Activated CD4-positive, alpha-beta T cell treated with anti-CD3 and anti-CD28 coated beads for 24 hours (primary cell): ENCODE measurements around the gene RABL3.
A peak's percentile ranks its signal among the peaks of the same experiment; 100 is the strongest.
"Not testable (repeated sequence)": the region's sequence is repeated elsewhere in the genome, so short reads cannot be mapped to it uniquely, and the experiment has no call there.

Experiments used
- DNase-seq, 2 donors: peaks; one replicate each; pipeline ENCODE4 v3.0.0-alpha.2; 2020; ENCODE audit warnings: low read depth in 2 of 2

The RABL3 gene, protein sequence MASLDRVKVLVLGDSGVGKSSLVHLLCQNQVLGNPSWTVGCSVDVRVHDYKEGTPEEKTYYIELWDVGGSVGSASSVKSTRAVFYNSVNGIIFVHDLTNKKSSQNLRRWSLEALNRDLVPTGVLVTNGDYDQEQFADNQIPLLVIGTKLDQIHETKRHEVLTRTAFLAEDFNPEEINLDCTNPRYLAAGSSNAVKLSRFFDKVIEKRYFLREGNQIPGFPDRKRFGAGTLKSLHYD

DNA sequence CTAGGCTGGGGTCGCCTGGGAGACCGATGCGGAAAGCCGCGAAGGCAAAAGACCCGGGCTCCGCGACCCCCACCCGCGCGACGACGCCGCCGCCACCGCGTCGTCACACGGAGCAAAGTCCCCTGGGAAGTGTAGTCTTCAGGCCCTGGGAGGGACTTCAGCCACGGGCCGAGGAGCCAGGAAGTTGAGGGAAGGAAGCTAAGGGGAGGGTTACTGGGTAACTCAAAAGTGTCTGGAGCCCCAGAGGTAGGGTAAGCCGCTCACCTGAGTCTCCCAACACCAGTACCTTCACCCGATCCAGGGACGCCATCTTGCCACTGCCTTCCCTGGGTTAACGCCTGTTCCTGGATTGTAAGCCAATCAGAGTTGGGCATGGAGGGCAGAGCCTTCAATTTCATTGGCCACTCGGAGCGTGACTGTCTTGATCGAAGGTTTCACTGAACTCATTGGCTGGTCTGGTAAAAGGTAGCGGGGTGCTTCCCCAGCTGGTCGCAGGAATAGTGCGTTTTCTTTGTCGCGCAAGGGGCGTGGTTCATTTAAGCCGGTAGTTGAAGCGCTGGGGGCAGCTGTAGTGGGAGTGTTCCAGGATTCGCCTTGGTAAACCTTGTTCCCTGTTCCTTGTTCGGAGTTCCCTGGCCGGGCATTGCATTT is at the start of gene RABL3, which contains the start of gene GTF2E1:
Gene RABL3, minus strand, starts transcription at position 319 of the 651 bp plus-strand sequence. Its CDS starts 9 bp downstream, at position 310.
Gene GTF2E1, plus strand, starts transcription at position 547 of the 651 bp plus-strand sequence. CDS start 7,809 bp downstream, outside the sequence.
- peak; percentile 87 to 91 for DNase-seq

DNA sequence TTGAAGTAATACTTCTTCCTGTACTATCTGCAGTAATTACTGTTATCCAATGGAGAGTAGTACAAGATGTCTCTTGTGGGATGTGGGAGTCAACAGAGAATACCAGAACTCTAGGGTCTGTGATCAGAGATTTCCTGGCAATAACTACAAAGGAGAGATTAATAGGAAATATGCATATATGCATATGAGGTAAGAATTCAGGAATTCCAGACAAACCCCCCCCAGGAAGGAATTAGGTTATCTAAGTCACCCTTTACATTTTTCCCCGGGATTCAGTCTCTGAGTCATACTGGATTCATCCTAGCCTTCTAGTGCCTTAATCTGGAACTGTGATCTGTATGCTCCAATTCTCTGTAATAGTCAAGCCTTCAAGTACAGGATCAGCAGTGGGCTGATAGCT is 49.6 kb upstream of the RABL3 start:
- DNase-seq, result no peak

DNA sequence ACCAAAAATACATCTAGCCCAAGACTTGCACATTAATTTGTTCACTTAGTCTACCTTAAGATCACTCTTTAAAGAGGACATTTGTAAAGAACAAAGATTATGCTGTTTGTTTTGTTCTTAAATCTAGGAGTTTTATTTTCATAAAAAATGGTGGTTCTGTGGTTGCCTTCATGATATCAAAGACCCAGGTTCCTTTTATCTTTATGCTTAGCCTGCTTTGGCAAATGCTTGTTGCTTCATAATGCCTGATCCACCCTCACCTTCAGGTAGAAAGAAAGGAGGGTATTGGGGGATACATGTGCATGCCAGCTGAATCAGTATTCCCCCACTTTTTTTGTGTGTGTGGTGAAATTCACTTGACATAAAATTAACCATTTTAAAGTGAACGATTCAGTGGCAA is 48.7 kb upstream of the RABL3 start:
- no peak for DNase-seq

DNA sequence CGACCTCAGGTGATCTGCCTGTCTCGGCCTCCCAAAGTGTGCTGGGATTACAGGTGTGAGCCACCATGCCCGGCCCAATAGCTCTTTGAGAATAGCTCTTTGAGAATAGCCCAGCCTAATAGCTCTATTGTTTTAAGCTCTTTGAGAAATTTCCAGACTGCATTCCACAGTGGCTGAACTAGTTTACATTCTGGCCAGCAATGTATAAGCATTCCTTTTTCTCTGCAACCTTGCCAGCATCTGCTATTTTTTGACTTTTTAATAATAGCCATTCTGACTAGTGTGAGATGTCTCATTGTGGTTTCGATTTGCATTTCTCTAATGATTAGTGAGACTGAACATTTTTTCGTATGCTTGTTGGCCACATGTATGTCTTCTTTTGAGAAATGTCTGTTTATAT is 43.5 kb upstream of the RABL3 start:
- DNase-seq, result not testable (repeated sequence)

DNA sequence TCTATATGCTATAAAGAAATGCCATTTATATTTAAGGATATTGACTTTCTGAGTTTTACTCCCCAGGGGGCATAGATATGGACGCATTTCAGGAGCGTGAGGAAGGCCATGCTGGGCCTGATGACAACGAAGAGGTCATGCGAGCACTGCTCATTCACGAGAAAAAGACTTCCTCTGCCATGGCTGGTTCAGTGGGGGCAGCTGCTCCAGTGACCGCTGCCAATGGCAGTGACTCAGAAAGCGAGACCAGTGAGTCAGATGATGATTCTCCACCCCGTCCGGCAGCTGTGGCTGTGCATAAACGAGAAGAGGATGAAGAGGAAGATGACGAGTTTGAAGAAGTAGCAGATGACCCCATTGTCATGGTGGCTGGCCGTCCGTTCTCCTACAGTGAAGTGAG is 38.7 kb upstream of the RABL3 start:
- no peak for DNase-seq

DNA sequence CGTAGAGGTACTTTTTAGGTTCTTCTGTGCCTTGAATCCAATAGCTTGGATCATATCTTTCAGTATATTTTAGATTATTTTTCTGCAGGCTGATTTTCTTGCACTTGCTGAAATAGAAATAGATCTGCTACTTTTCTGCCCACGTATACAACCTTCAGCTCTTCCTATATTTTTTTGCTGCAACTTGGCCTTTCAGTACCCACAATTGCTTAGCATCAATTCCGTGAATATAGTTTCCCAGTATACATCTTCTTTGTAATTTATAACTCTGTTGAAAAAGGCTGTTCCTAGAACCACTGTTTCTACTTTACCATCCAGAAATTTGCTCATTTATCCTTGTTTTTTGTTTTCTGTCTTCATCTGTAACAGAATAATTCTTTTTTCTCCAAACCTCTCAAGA is 36.5 kb upstream of the RABL3 start:
- DNase-seq, result no peak

DNA sequence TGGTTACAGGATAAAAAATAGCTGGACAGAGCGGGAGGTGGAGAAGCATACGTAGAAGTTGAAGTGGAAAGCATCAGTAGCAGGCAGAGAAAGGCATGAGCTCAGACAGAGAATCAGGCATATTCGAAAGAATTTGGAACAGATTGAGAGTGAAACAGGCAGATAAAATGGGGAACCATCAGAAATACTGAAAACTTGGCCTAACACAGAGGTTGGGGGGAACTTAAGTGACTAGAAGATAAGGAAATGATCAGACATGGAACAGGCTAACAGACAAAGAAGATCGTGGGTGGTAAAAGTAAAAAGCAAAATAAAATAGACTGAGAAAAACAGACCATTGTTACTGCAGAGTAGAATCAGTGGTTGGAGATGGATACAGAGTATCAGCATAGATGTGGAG is 33.1 kb upstream of the RABL3 start:
- no peak for DNase-seq

DNA sequence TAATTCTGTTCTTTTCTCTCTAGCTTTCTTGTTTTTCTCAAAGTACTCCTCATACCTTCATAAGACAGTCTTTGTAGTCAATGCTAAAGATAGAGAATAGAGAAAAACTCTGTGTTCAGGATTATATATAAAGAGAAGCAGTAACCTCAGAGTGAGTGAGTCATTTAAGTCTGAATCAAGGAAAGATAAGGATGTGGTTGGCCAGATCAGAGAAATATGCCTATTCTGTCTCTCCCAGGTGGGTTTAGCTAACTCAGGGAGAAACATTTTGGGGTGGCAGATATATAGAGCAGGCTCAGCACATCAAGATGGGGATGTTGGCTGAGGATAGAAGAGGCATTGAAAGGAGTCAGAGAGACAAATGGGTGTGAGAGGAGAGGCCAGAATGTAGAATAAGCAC is 31.6 kb upstream of the RABL3 start:
- no peak for DNase-seq

DNA sequence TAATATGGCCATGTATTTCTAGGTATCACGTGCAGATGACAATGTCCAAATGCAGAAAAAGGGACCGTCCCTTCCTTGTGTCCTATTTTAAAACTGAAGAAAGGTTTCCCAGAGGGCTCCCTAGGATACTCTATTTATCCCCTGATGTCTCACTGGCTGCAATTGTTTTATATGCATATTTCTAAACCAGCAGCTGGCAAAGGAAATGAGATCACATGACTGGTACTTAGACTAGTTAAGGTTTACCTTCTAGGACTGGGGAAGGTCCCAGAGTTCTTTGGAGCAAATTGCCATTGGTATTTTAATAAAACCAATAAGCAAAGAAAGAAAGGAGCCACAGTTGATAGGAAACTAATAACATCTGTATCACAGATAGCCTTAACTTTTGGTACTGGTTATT is 29.8 kb upstream of the RABL3 start:
- no peak for DNase-seq

DNA sequence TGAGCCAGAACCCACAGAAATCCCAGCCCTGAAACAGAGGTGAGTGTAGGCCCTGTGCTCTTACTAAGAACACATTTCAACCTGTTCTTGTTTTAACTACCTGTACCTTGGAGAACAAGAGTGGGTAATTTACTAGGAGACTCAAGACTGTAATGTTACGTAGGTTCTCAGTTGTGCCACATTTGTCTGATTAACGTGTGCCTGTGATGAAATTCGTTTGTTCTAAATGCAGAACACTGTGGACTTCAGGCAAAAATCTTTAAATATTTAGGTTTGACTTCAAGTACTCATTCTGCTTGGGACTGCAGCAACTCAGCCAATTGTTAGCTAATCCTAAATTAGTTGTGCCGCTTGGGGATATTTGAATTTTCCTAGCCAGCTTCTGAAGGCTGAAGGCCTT is 28.6 kb upstream of the RABL3 start:
- DNase-seq, result no peak

DNA sequence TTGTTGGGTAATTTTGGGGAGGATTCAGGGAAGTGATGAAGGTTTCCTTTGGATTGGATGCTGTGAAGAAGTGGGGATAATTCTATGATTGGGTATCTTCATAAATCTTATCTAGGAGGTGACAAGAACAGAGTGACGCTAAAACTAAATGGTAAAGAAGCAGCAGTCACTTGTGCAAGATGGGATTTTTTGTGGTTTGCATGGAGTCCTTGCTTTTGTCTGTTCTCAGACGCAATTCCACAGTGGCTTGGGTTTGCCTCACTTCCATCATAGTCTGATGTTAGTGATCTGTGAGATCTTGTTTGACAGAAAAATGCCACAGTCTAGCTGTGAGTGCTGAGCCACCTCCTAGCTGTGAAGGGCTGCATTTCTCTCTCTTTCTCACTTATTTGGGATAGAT is 27.1 kb upstream of the RABL3 start:
- DNase-seq, result no peak

DNA sequence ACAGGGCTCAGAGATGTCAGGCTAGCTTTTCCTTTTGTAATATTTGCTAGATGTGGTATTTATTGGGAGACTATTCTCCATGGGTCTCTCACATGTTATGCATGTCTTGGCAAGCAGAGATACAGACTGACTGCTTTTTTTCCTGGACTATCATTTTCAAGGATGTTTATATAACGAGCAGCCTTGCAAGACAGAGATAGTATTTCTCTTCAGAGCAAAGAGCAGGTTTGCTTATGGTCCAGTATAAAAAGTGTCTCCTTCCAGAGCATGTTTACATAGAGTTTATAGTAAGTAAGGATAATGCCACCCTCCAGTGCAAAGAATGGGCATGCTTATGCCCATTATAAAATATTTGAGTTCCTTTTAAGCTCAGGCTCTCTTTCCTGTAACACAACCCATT is 24.8 kb upstream of the RABL3 start:
- no peak for DNase-seq

DNA sequence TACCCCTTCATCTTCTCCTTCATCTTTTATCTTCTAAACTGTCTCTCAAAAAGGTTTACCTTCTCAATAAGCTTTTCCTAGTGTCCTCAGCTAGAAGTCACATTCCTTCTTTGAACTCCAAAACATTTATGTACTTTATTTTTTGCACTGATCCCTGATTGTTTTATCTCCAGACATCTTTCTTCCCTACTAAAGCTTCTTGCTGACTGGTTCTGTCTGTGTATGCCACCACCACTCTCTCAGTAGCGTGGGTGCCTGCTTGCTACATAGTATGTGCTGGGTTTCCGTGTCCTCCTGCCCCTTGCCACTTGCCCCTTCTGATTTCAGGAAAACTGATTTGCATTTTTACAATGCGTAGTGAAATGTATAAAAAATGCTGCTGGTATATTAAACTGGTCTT is 24.3 kb upstream of the RABL3 start:
- DNase-seq, result no peak

DNA sequence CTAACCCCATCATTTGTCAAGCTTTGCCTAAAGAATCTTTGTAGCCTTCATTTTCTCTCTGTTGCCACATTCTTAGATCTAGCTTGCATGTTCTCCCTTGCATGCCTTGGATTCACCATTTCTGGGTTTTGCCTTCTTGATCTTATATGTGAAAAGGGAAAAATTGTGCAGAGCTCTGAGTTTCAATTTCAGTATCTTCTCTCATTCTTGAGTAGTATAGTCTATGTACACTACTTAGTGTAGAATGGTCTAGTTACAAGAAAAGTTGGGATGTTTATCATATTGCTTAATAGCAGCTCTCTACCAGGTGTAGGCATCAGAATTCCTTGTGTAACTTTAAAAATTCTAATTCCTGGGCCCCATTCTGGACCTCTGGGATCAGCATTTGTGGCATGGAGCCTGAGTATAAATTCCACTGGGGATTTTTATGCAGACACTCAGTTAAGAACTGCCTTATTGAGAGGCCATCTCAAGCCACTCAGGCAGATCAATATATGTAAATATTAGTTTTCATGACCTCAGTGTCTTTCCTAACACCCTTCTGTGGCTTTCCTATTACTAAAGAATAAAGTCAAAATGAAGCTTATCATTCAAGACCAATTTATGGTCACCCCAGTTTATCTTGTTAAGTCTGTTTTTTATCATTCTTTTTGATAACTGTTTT is 23.6 kb upstream of the RABL3 start:
- no peak for DNase-seq

DNA sequence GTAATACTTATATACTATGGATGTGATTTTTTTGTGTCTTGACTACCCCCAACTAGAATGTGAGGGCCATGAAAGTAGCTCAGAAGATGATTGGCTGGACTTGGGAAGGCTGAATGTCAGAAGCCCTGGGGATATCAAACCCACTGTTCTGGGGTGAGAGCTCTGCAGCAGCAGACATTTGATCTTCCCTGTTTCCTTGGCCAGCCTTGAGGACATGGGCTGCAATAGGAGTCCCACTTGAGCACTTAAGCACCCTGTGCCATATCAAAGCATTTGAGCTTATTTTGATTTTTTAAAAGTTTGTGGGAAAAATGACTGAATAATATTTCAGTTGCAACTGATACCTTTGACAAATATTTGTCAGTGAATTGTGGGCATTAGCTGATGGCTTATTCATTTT is 21.9 kb upstream of the RABL3 start:
- no peak for DNase-seq

DNA sequence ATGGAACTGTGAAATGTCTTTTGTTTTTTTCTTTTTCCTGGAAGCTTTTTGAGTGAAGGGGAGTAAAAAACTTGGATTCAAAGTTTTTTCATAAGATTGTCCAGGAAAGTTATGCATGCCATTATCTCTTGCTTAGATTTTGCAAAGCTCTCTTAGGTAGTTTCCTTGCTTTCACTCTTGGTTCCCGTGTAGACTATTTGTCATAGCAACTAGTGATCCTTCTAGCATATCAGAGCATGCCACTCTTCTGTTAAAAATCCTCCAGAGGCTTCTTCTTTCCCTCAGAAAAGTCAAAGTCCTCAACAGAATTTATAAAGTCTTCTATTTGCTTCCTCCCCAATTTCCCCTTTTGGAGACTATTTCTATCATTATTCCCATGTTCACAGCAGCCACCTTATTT is 21.3 kb upstream of the RABL3 start:
- DNase-seq, result no peak

DNA sequence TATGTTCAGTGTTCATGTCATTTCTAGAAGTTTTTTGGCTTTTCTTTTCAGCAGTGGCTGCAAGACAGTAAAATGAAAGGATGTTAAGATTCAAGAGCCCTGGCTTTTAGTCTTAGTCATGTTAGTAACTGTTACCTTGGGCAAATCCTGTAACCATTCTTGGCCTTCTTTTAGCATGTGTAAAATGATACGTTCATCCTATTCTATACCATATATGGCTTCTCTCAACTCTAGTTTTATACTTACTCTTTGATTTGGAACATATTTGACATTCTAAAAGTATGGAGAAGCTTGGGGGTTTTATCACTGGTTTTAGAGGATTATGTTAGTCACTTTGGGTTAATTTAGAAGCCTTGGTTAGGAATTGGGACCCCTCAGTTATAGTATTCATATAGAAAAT is 20.3 kb upstream of the RABL3 start:
- DNase-seq, result no peak

DNA sequence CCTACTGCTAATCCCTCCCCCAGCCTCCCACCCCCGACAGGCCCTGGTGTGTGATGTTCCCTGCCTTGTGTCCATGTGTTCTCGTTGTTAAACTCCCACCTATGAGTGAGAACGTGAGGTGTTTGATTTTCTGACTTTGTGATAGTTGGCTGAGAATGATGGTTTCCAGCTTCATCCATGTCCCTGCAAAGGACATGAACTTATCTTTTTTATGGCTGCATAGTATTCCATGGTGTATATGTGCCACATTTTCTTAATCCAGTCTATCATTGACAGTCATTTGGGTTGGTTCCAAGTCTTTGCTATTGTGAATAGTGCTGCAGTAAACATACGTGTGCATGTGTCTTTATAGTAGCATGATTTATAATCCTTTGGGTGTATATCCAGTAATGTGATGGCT is 16.2 kb upstream of the RABL3 start:
- not testable (repeated sequence) for DNase-seq

DNA sequence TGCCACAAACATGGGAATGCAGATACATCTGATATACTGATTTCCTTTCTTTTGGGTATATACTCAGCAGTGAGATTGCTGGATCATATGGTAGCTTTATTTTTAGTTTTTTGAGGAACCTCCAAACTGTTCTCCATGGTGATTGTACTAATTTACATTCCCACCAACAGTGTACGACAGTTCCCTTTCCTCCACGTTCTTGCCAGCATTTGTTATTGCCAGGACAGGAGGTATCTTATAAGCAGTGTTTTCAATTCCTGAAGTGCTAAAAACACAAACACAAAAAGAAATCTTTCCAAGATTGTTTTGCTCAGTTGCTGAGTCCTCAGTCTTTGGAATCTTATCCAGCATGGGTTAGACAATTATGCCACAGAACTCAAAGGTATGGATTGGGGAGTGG is 13.7 kb upstream of the RABL3 start:
- no peak for DNase-seq

DNA sequence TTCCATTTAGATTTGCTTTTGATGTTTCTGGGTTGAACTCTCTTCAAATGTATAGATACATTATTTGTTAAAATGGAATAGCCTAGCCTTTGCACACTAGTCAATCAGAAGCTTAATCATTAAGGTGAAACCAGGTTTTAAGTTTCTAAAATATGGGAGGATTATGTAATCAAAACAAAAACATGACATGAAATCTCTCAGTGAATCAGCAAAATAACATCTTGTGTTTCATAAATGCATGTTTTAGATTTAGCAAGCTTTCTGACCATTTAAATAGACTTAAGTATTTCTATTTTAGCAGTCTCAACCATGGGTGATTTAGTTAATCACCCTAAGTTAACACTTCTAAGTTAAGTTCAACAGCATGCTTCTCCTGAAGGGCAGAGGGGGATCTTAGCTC is 11.5 kb upstream of the RABL3 start:
- no peak for DNase-seq

DNA sequence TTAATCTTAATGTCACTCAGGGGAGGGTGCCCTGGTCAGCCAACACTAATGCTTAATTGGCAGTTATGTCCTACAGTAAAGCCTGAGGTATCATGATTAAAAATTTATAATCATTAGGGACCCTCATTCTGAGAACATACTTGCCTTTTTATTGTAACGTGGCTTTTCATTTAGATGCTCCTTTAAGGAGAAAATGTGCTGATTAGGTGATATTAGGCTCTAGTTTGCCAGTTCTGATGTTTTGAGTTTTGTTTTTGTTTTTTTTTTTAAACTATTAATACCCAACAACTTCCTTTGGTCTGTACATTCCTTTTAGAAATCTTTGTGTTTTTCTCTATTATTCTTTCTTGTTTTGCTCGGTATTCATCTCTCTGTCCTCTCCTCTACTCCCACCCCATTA is 10.5 kb upstream of the RABL3 start:
- DNase-seq, result no peak

DNA sequence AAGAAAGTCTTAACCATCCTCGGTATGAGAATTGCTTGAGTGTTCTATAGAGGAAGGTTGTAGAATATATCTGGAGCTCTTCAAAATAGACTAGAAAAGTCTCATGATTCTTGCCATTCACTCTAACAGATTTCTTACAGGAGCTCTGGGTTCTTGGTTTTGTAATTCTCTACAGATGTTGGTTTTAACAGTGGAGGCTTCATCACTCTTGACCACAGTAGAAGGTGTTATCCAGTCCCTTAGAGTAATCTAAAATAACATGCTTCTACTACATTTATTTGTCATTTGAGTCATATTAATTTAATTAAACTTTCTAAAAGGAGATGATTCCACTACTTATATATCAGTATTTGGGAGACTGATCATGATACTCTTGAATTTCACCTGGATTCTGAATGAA is 9.9 kb upstream of the RABL3 start:
- DNase-seq, result no peak

DNA sequence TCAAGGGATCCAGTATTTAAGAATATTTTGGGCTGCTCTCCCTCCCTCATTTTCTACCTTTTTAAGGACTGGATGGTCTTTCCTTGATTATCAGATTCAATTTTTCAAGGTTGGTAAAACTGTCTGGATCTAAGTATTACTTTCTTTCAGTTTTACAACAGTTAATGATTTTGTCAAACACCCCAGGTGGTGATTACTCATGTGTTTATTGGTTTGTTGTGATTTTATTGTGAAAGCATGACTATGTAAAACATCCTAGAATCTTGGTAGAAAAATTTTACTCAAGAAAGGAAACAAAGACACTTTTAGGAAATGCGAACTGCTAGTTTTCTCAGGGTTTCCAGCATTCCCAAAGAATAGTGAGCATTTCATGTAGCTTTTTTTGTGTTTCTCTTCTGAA is 7.5 kb upstream of the RABL3 start:
- no peak for DNase-seq
